GM12872 (cell line): ENCODE data around the gene TBL1X.

Source experiments
- TF ChIP-seq, protein P1 (sequence below): IDR thresholded peaks from 3 replicates; pipeline ENCODE4 v1.5.1; 2011; ENCODE audit warnings: low read depth, mild to moderate bottlenecking, low read length, moderate library complexity; ENCODE audit not compliant: insufficient read depth

The TBL1X gene

DNA sequence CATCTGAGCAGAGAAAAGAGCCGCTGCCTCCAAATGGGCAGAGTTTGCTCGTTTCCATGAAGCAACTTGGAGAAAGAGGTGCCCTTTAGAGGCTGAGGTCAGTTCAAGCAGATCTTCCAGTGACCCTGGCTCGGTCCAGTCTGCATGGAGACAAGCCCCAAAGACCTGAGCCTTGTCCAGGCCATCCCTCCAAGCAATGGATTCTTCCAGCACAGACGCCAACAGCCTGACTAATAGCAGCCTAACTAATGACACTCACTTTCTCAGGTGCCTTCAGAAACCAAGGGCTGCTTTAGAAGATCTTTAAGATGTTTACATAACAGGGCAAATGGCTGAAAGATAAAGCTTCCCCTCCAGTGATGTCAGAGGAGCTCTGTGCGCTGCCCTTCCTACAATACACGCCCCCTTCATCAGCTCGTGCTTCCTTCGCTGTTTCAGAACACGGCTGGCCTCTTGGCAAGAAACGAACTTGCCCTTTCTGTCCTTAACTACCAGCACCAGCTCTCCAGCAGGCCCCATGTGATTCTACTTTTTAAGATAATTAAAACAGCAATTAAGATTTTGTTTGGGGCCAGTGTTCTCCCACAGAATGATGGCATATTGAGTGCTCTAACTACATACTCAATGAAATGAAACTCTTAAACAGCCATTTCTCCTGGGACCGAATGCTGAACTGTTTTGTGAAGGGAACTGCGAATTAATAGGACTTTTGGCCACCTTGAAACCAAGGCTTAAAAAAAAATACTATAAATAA is 181.8 kb downstream of the TBL1X start:
- TF ChIP-seq, protein P1, sequence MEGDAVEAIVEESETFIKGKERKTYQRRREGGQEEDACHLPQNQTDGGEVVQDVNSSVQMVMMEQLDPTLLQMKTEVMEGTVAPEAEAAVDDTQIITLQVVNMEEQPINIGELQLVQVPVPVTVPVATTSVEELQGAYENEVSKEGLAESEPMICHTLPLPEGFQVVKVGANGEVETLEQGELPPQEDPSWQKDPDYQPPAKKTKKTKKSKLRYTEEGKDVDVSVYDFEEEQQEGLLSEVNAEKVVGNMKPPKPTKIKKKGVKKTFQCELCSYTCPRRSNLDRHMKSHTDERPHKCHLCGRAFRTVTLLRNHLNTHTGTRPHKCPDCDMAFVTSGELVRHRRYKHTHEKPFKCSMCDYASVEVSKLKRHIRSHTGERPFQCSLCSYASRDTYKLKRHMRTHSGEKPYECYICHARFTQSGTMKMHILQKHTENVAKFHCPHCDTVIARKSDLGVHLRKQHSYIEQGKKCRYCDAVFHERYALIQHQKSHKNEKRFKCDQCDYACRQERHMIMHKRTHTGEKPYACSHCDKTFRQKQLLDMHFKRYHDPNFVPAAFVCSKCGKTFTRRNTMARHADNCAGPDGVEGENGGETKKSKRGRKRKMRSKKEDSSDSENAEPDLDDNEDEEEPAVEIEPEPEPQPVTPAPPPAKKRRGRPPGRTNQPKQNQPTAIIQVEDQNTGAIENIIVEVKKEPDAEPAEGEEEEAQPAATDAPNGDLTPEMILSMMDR = no peak

GRCh38 chrX:9647431-9647830 is 182.6 kb downstream of the TBL1X start:
- TF ChIP-seq, protein P1 = no peak

DNA sequence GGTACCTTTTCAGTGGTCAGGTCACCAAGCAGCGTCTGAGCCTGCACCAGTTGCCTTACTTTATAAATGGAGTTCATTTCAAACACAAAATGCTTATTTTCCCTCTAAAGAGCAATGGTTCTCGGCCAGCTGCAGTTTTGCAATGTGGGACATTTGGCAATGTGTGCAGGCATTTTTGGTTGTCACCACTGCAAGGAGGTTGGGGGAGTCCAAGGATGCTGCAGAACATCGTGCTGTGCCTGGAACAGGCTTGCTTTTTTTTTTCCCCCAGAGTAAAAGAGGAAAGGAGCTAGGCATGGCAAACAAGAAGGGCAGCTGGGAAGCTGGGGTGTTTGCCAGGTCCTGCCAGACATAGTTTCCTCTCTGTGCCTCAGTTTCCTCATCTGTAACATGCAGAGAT is 185.2 kb downstream of the TBL1X start:
- TF ChIP-seq, protein P1 = no peak

DNA sequence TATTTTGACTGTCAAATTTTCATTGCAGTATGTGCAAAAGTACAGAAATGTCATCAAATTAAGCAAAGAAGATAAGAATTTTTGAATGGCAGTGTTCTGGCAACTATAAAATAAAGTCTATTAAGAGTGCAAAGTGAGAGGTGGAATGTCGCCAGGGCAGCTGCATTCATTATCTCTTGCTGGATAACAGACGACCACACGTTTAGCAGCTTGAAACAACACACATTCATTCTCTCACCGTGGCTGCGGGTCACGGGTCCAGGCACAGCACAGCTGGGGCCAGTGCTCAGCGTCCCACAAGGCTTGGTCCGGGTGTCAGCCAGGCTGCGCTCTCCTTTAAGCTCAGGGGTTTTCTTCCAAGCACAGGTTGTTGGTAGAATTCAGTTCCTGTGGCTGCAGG is 186.9 kb downstream of the TBL1X start:
- TF ChIP-seq, protein P1 = no peak

DNA sequence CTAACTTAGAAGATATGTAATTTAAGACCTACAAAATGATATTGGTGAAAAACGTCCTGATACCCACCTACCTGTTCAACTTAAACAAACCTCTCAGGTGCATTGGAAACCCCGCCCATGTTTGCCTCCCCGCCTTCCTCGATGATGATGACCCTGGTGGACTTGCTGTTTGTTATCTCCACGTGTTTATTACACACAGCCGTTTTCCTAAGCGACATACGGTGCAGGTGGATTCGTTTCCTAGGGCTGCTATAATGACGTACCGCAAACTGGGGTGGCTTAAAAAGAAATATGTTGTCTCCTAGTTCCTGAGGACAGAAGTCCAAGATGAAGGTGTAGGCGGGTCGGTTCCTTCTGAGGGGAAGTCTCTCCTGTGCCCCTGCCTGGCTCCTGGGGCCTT is 190.1 kb downstream of the TBL1X start:
- TF ChIP-seq, protein P1 = no peak

DNA sequence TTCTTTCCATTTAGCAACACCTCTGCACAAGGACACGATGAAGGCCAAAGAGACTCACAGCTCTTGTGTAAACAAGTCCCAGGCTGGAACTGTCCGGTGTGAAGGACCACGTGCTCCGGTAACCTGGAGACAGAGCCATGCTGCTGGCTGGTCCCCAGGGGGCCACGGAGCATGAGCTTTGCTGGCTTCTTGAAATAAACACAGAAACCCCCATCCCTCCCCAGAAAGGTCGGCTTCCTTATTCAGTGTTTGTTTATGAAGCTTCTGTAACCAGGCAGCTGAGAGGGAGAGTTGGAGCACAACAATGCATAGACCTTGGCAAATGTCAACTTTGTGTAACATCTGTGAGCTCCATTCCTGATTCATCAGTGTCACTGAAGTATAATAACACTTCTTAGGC is 191.4 kb downstream of the TBL1X start:
- TF ChIP-seq, protein P1 = no peak

DNA sequence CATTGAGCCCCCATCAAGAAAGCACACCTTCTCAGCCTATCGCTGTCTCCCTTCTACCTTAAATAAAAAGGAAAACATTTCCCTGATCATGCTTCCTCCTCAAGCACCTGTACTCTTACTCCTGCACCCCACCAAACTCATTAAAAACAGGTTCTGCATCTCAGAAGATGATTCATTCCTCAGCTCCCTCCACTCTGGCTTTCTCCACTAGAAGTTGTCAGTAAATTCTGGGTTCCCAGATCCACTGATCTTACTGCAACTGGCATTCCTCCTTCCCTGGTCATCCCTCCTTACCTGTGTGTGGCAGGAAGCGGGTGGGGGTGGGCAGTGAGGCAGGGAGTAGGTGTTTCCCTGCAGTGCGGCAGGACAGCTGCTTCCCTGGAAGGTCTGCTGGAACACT is 192.0 kb downstream of the TBL1X start:
- TF ChIP-seq, protein P1 = no peak
